Fibroblast of pulmonary artery (primary cell): ENCODE measurements around the gene POPDC3.

Source experiments
- DNase-seq: peaks from one replicate; pipeline ENCODE4 v3.0.0-alpha.2; 2010; ENCODE audit warnings: low read depth
- H3K4me3 ChIP-seq: replicated peaks from 2 replicates; pipeline ENCODE4 v1.5.1; 2011; ENCODE audit warnings: low read depth, mild to moderate bottlenecking, control low read depth, low read length, moderate library complexity
- TF ChIP-seq, protein P1 (sequence below): IDR thresholded peaks from 2 replicates; pipeline ENCODE4 v1.5.1; 2011; ENCODE audit warnings: mild to moderate bottlenecking, control low read depth, low read length, inconsistent platforms; ENCODE audit errors: missing control alignments

The POPDC3 gene

DNA sequence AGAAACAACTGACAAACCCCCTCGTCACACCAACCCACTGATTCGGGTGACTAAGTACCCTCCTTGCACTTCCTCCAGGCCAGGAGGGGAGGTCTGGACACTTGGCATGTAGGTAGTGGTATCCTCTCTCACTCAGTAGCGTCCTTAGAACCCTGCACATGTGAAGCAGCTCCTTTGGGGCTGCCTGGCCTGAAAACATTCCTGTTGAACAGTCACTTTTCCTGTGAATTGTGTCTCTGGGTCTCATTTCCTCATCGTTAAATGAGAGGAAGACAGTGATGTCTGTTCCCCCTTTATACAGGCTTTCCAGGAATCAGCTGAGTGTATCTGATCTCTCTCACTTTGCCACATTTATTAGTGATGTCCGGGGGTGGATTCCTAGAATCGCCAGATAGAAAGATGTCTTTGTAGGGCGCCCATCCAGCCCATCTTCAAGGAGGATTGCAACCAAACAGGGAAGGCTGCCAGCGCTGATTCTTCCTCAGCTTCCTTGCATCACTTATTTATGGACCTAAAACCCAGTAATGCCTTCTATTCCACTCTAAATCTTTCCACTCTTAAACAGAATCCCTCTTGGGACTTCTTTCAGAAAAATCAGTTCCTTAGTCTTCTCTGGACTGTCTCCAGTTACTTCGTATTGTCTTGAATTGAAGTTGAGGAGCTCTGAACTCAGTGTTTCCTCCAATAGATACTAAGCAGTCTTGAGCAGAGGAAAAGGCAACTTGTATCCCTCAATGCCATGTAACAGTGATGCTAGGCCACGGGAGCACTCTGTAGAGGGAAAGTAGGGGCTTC is 9.4 kb upstream of the POPDC3 start:
- H3K4me3 ChIP-seq = no peak overlapping the region
- TF ChIP-seq, protein P1, sequence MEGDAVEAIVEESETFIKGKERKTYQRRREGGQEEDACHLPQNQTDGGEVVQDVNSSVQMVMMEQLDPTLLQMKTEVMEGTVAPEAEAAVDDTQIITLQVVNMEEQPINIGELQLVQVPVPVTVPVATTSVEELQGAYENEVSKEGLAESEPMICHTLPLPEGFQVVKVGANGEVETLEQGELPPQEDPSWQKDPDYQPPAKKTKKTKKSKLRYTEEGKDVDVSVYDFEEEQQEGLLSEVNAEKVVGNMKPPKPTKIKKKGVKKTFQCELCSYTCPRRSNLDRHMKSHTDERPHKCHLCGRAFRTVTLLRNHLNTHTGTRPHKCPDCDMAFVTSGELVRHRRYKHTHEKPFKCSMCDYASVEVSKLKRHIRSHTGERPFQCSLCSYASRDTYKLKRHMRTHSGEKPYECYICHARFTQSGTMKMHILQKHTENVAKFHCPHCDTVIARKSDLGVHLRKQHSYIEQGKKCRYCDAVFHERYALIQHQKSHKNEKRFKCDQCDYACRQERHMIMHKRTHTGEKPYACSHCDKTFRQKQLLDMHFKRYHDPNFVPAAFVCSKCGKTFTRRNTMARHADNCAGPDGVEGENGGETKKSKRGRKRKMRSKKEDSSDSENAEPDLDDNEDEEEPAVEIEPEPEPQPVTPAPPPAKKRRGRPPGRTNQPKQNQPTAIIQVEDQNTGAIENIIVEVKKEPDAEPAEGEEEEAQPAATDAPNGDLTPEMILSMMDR = no peak
- DNase-seq = no peak

DNA sequence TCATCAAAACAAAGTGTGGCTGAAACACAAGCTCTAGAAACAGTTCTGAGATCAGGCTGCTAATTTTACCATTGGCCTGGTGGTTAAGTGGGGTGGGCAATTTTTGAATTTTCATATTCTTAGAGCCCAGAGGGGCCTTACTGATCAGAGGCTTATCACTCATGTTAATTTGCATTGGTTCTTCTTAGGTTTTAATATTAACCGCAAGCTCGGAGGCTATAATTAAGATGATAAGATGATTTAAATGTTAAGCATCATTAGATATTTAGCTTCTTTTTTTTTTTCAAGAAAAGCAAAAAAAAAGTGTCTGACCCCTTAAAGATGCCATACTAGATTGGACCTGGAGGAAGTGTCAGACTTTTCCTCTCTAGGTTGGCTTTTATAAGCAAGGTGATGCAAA is 8.4 kb upstream of the POPDC3 start:
- TF ChIP-seq, protein P1 = no peak
- H3K4me3 ChIP-seq = no peak overlapping the region

DNA sequence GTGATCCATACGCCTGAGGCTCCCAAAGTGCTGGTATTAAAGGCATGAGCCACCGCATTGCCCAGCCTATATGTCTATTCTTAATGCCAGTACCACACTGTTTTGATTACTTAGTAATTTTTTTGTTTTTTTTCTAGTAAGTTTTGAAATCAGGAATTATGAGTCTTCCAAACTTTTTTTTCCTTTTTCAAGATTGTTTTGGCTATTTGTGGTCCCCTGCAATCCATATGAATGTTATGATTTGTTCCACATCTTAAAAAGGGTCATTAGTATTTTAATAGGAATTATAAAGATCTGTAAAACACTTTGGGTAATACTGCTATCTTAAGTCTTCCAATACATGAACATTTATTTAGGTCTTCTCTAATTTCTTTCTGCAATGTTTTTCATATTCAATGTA is 6.8 kb upstream of the POPDC3 start:
- TF ChIP-seq, protein P1 = no peak

More for the DNA sequence above, 8.4 kb upstream of the POPDC3 start:
- no peak for DNase-seq

DNA sequence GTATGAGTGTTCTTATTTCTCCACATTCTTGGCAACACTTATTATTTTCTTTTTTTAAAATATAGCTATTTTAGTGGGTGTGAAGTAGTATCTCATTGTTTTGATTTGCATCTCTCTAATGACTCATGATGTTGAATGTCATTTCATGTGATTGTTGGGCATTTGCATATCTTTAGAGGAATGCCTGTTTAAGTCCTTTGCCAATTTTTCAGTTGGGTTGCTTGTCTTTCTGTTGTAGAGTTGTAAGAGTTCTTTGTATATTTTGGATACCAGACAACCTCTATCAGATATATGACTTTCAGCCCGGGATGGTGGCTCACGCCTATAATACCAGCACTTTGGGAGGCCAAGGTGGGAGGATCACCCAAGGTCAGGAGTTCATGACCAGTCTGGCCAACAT is 5.1 kb upstream of the POPDC3 start:
- no peak overlapping the region for H3K4me3 ChIP-seq
- DNase-seq = peak; percentile 81

More for the DNA sequence above, 6.8 kb upstream of the POPDC3 start:
- H3K4me3 ChIP-seq = no peak overlapping the region
- no peak for DNase-seq

DNA sequence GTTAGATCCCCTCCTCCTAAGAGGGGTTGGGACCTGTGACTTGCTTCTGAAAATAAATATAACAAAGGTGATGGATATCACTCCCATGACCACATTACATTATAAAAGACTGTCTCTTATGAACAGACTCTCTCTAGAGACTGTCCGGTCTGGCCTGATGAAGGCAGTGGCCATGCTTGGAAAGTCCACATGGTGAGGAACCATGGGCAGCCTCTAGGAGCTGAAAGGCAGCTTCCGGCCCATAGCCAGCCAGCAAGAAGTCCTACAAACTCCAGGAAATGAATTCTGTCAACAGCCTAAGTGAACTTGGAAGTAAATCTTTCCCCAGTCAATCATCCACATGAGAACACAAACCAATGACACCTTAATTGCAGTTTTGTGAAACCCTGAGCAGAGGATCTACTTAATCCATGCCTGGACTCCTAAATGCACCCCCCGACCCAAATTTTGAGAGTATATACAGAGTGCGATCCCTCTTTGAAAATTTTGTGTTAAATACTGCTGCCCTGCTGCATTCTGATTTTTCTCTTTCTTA is 2.2 kb upstream of the POPDC3 start:
- H3K4me3 ChIP-seq = no peak overlapping the region
- TF ChIP-seq, protein P1 = no peak
- no peak for DNase-seq

More for the DNA sequence above, 5.1 kb upstream of the POPDC3 start:
- TF ChIP-seq, protein P1 = no peak

DNA sequence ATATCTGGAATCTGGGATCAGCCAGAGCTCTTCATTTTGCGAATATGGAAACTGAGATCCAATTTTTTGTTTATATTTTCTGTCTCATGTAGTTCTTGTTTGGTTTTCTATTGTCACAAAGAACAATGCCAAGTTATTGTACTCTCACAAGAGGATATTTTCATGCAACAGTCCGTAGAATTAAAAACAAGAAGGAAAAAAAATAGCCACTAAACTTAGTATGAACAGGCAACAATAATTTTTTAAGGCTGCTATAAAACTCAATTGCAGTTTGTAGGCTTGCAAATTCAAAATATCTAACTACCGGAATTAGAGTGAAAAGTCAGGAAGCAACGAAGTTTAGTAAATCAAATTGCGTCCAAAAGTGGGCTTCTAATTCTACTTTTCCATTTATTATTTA is 1.2 kb downstream of the POPDC3 start:
- DNase-seq = no peak
- H3K4me3 ChIP-seq = peak overlapping the region; percentile 64
- TF ChIP-seq, protein P1 = no peak
